GM23338 (cell line): ENCODE measurements around the gene PRCD. TPM values are rescaled to one million over a fixed set of nuclear protein-coding genes. Genes with fewer than 3 reads are reported as not detected.

Experiments
- ATAC-seq: fragments of 200-7000 bp; cut with Tn5 transposase; 3 replicates; pipeline ENCODE4 v1.9.1; 2020
- DNase-seq: peaks from one replicate; pipeline ENCODE4 v3.0.0-alpha.2; 2015; ENCODE audit warnings: low spot score
- H2AFZ ChIP-seq: fragments of 200-600 bp; sonication (generic); 2 replicates; pipeline ENCODE4 v1.8.0; 2016; ENCODE audit warnings: antibody characterized with exemption, mild to moderate bottlenecking, moderate library complexity
- H3F3A ChIP-seq: fragments of 200-600 bp; sonication (generic); replicated peaks from 2 replicates; pipeline ENCODE4 v1.8.0; 2017; ENCODE audit warnings: antibody characterized with exemption, mixed run types, low read depth
- H3K27ac ChIP-seq: fragments of 200-600 bp; sonication (generic); 2 replicates; pipeline ENCODE4 v1.6.1; 2016; ENCODE audit warnings: low read depth
- H3K27me3 ChIP-seq: fragments of 200-600 bp; sonication (generic); 2 replicates; pipeline ENCODE4 v1.8.0; 2016; ENCODE audit warnings: mild to moderate bottlenecking, mixed run types, moderate library complexity; ENCODE audit not compliant: insufficient read depth
- H3K36me3 ChIP-seq: fragments of 200-600 bp; sonication (generic); 2 replicates; pipeline ENCODE4 v1.8.0; 2016; ENCODE audit warnings: mild to moderate bottlenecking; ENCODE audit not compliant: insufficient read depth
- H3K4me1 ChIP-seq: fragments of 200-600 bp; sonication (generic); 2 replicates; pipeline ENCODE4 v1.8.0; 2016; ENCODE audit warnings: mild to moderate bottlenecking, moderate library complexity; ENCODE audit not compliant: insufficient read depth
- H3K4me2 ChIP-seq: fragments of 200-600 bp; sonication (generic); 2 replicates; pipeline ENCODE4 v1.7.1; 2017; ENCODE audit warnings: mixed run types
- H3K4me3 ChIP-seq: fragments of 200-600 bp; sonication (generic); 2 replicates; pipeline ENCODE4 v1.6.1; 2016; ENCODE audit warnings: mixed run types
- H3K79me2 ChIP-seq: fragments of 200-600 bp; sonication (generic); replicated peaks from 2 replicates; pipeline ENCODE4 v1.8.0; 2017; ENCODE audit warnings: mild to moderate bottlenecking; ENCODE audit not compliant: insufficient read depth
- H3K9me2 ChIP-seq: fragments of 200-600 bp; sonication (generic); 2 replicates; pipeline ENCODE4 v1.8.0; 2017; ENCODE audit not compliant: insufficient read depth
- H4K20me1 ChIP-seq: fragments of 200-600 bp; sonication (generic); replicated peaks from 2 replicates; pipeline ENCODE4 v1.8.0; 2017; ENCODE audit warnings: mild to moderate bottlenecking; ENCODE audit not compliant: insufficient read depth
- H3K27ac Mint-ChIP-seq: 2 replicates; pipeline ENCODE4 v1.8.0; 2020; ENCODE audit warnings: inconsistent platforms, mild to moderate bottlenecking, moderate library complexity, mixed read lengths
- H3K27me3 Mint-ChIP-seq: 3 replicates; pipeline ENCODE4 v1.8.0; 2022; ENCODE audit warnings: low read depth, mild to moderate bottlenecking, moderate library complexity, mixed read lengths, inconsistent platforms; ENCODE audit not compliant: insufficient read depth, poor library complexity
- H3K36me3 Mint-ChIP-seq: 3 replicates; pipeline ENCODE4 v1.8.0; 2021; ENCODE audit warnings: low read depth, mild to moderate bottlenecking, inconsistent platforms, moderate library complexity, mixed read lengths
- H3K4me1 Mint-ChIP-seq: 3 replicates; pipeline ENCODE4 v1.8.0; 2020; ENCODE audit warnings: mild to moderate bottlenecking, inconsistent platforms, mixed read lengths
- H3K4me3 Mint-ChIP-seq: 3 replicates; pipeline ENCODE4 v1.8.0; 2021; ENCODE audit warnings: moderate library complexity, mild to moderate bottlenecking, inconsistent platforms, mixed read lengths
- H3K9me3 Mint-ChIP-seq: 3 replicates; pipeline ENCODE4 v1.8.0; 2020; ENCODE audit warnings: moderate library complexity, mild to moderate bottlenecking, inconsistent platforms, mixed read lengths
- CREB1 ChIP-seq: fragments of 250-450 bp; sonication (Bioruptor Pico); IDR thresholded peaks from 2 replicates; pipeline ENCODE4 v1.5.0; 2020; ENCODE audit warnings: low read depth, mild to moderate bottlenecking, moderate library complexity
- CTCF ChIP-seq, 2 experiments: fragments of 200-600 bp in 1 of 2; sonication (generic) in 1 of 2; conservative IDR thresholded peaks; 2 replicates each; pipeline versions ENCODE4 v1.5.1 to v1.6.1; 2016 to 2017; ENCODE audit warnings: antibody characterized with exemption in 2 of 2, low read depth in 2 of 2, mild to moderate bottlenecking in 2 of 2, moderate library complexity in 1 of 2
- EZH2 ChIP-seq: fragments of 200-600 bp; sonication (generic); IDR thresholded peaks from one replicate; pipeline ENCODE4 v1.8.0; 2017; ENCODE audit warnings: antibody characterized with exemption, mild to moderate bottlenecking, low read depth; ENCODE audit not compliant: unreplicated experiment
- NANOG ChIP-seq: IDR thresholded peaks from 2 replicates; pipeline ENCODE4 v1.6.1; 2016; ENCODE audit warnings: antibody characterized with exemption, borderline replicate concordance
- POLR2AphosphoS5 ChIP-seq: IDR thresholded peaks from 2 replicates; pipeline ENCODE4 v1.6.1; 2016; ENCODE audit warnings: antibody characterized with exemption, low read depth
- STAT1 ChIP-seq: IDR thresholded peaks from one replicate; pipeline ENCODE4 v1.6.1; 2016; ENCODE audit warnings: antibody characterized with exemption; ENCODE audit not compliant: unreplicated experiment
- ZNF331 ChIP-seq: fragments of 250-450 bp; sonication (Bioruptor Pico); IDR thresholded peaks from 2 replicates; pipeline ENCODE4 v1.5.0; 2020; ENCODE audit warnings: low read depth, mild to moderate bottlenecking, moderate library complexity
- ZNF462 ChIP-seq: fragments of 250-450 bp; sonication (Bioruptor Pico); IDR thresholded peaks from 2 replicates; pipeline ENCODE4 v1.5.0; 2020; ENCODE audit warnings: mild to moderate bottlenecking, moderate library complexity
- polyA plus RNA-seq: library from polyadenylated mRNA; unstranded; fragments of >200 nt; fragmentation: Nextera tagmentation; extraction: Ambion mirVana; gene quantifications from 2 replicates; pipeline ENCODE4 v1.2.1, GENCODE V29; 2016
- total RNA-seq: library from RNA; depleted of rRNA; stranded (reverse); fragments of >200 nt; shearing (Covaris generic); gene quantifications from 2 replicates; pipeline ENCODE4 v1.2.3, GENCODE V29; 2014
- TF ChIP-seq, protein P1 (sequence below): IDR thresholded peaks from 2 replicates; pipeline ENCODE4 v1.6.1; 2016; ENCODE audit warnings: antibody characterized with exemption

Gene PRCD
- total and polyA plus RNA-seq, 2 experiments from 2014 or later, result 0.38 to 1.6 TPM

DNA sequence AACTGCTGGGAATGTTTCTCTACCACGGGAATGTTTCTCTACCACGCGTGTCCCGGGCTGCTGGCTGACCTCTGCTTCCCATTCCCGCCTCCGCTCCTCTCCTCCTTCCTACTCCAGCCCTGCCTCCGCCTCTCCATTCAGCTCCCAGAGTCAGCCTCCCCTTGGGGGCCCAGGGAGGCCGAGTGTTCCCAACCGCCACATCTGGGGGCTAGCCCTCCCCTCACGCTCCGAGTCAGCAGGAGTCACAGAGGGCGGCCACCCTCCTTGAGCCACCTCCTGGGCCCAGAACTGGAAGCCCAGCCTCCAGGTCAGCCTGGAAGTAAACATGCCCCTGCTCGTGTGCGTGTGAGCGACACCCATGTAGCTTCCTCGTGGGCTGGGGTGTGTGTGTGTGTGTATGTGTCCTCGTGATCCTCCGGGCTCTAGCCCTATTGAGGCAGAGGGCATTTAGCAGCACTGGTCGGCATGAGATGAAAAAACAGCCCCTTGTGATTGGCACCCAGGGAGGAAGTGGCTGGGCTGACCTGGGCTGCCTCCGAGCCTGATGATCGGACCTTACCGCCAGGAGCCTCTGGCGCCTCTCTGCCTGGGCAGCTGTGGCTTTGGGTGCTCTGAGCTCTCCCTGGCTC is 9.6 kb upstream of the PRCD start (continued):
- TF ChIP-seq EZH2 (no peak), CTCF (conservative IDR thresholded peaks at IDR 0.05; ENCODE audit: low read depth in 2 of 2) (no peak)
- TF ChIP-seq, protein P1, sequence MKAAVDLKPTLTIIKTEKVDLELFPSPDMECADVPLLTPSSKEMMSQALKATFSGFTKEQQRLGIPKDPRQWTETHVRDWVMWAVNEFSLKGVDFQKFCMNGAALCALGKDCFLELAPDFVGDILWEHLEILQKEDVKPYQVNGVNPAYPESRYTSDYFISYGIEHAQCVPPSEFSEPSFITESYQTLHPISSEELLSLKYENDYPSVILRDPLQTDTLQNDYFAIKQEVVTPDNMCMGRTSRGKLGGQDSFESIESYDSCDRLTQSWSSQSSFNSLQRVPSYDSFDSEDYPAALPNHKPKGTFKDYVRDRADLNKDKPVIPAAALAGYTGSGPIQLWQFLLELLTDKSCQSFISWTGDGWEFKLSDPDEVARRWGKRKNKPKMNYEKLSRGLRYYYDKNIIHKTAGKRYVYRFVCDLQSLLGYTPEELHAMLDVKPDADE, result no peak

DNA sequence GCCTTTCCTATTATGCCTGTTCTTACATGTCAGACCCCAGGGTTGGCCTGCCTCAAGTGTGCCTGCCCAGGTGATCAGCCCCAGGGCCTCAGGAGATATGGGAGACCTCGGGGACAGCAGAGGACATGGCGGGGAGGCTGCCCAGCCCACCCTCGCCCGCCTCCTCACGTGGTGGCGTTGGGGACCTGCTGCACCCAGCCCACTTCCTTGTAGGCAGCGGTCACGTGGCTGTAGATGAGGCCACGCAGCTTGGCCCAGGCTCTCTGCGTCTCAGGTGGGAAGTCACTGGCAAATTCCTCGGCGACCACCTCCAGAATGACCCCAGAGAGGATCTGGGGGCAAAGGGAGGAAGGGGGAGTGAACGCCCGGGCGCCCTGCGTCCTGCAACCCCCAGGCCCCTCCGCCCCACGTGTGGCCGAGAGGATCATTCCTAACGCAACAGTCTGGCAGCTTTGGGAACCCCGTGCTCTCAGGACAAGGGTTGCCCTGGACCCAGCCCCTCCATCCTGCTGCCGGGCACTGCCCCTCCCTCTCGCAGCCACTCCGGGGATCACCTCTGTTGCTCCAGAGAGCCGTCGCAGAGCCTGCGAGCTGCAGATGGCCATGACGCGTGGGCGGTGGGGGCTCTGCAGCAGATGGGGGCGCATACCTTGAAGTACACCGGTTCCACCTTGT is 8.9 kb upstream of the PRCD start:
- Mint-ChIP-seq H3K4me3 (no peak overlapping the region), H3K27ac (no peak overlapping the region), H3K27me3 (peaks cover 14% of the 10 kb centered on the region), H3K36me3 (no peaks in the 10 kb centered on the region), H3K4me1 (peaks cover 30% of the 10 kb centered on the region), H3K9me3 (no peaks in the 10 kb centered on the region)
- H3K9me2 ChIP-seq, result no peaks in the 10 kb centered on the region
- H3K27me3 ChIP-seq, result peaks cover 8% of the 10 kb centered on the region
- H4K20me1 ChIP-seq, result no peaks in the 10 kb centered on the region
- no peak overlapping the region for H3K4me3 ChIP-seq
- 0 out of 2 replicates have a peak, but pooled peaks cover 5% of the 10 kb centered on the region for H3F3A ChIP-seq
- no peak for TF ChIP-seq ZNF331 (CRISPR knock-in tag)
- TF ChIP-seq STAT1, result no peak
- no peak for TF ChIP-seq ZNF462 (CRISPR knock-in tag)
- TF ChIP-seq CTCF (conservative IDR thresholded peaks at IDR 0.05; ENCODE audit: low read depth in 2 of 2), result no peak
- no peak for TF ChIP-seq NANOG
- TF ChIP-seq POLR2AphosphoS5, result no peak
- no peak for TF ChIP-seq EZH2
- no peak for TF ChIP-seq CREB1 (CRISPR knock-in tag)
- H3K4me2 ChIP-seq, result no peak overlapping the region
- H2AFZ ChIP-seq, result no peak overlapping the region
- H3K79me2 ChIP-seq, result no peaks in the 10 kb centered on the region
- no peak overlapping the region for H3K27ac ChIP-seq
- ATAC-seq (no peak), DNase-seq (no peak)
- no peaks in the 10 kb centered on the region for H3K36me3 ChIP-seq
- peaks cover 9% of the 10 kb centered on the region; the same call in 1 of the 2 replicates for H3K4me1 ChIP-seq
